HepG2 (cell line): ENCODE results near the gene SEMA4B. TPM values are rescaled to one million over a fixed set of nuclear protein-coding genes. Genes with fewer than 3 reads are reported as not detected.

ENCODE experiments used
- FLYWCH1 ChIP-seq: sonication (generic); formaldehyde crosslinking; IDR thresholded peaks from 2 replicates; pipeline ENCODE4 v1.8.1; 2023; ENCODE audit warnings: mild to moderate bottlenecking, missing genetic modification reagents
- HNRNPK ChIP-seq: fragments of 200-400 bp; formaldehyde crosslinking; IDR thresholded peaks from 2 replicates; pipeline ENCODE4 v1.6.1; 2018; ENCODE audit warnings: low read length, low read depth, moderate library complexity, mild to moderate bottlenecking; ENCODE audit not compliant: poor library complexity, severe bottlenecking
- SRSF4 ChIP-seq: fragments of 200-400 bp; formaldehyde crosslinking; IDR thresholded peaks from one replicate; pipeline ENCODE4 v1.6.1; 2018; ENCODE audit warnings: mild to moderate bottlenecking, low read depth, low read length, moderate library complexity; ENCODE audit not compliant: poor library complexity, severe bottlenecking
- TEAD2 ChIP-seq: sonication (generic); formaldehyde crosslinking; IDR thresholded peaks from 2 replicates; pipeline ENCODE4 v1.9.0; 2021; ENCODE audit warnings: missing genetic modification reagents
- TRIM24 ChIP-seq: sonication (generic); formaldehyde crosslinking; IDR thresholded peaks from 2 replicates; pipeline ENCODE4 v1.8.0; 2022; ENCODE audit warnings: mild to moderate bottlenecking, missing genetic modification reagents
- ZBTB3 ChIP-seq: sonication (generic); formaldehyde crosslinking; IDR thresholded peaks from 2 replicates; pipeline ENCODE4 v1.4.0; 2020; ENCODE audit warnings: low read depth, mild to moderate bottlenecking, moderate library complexity, missing genetic modification reagents, borderline replicate concordance
- ZFP37 ChIP-seq: sonication (generic); formaldehyde crosslinking; IDR thresholded peaks from 2 replicates; pipeline ENCODE4 v1.4.0; 2020; ENCODE audit warnings: missing genetic modification reagents, borderline replicate concordance
- ZFYVE20 ChIP-seq: sonication (generic); formaldehyde crosslinking; IDR thresholded peaks from 2 replicates; pipeline ENCODE4 v1.8.0; 2023; ENCODE audit warnings: low read depth, mild to moderate bottlenecking, moderate library complexity, missing genetic modification reagents, borderline replicate concordance
- ZNF768 ChIP-seq: sonication (generic); formaldehyde crosslinking; IDR thresholded peaks from 2 replicates; pipeline ENCODE4 v1.4.0; 2020; ENCODE audit warnings: missing genetic modification reagents
- ZSCAN12 ChIP-seq: sonication (generic); formaldehyde crosslinking; IDR thresholded peaks from 2 replicates; pipeline ENCODE4 v1.9.0; 2021; ENCODE audit warnings: mild to moderate bottlenecking, missing genetic modification reagents
- polyA plus RNA-seq, 8 experiments: library from polyadenylated mRNA; depleted of rRNA in 3 of 8; stranded (reverse) in 7 of 8; unstranded in 1 of 8; fragments of >200 nt; fragmentation: Illumina TruSeq in 4 of 8; extraction: Trizol in 4 of 8; gene quantifications; 2 replicates each; pipeline versions ENCODE4 v1.2.1 to v1.2.3, GENCODE V29; 2011 to 2016; ENCODE audit warnings: low read depth in 4 of 8, missing spikeins in 1 of 8, mixed read lengths in 1 of 8; ENCODE audit not compliant: insufficient read depth in 1 of 8
- total RNA-seq, 5 experiments: library from RNA; depleted of rRNA; stranded (reverse); fragments of >200 nt; fragmentation: Illumina TruSeq; extraction: Trizol; gene quantifications; 2 replicates each; pipeline ENCODE4 v1.2.3, GENCODE V29; 2016; ENCODE audit warnings: low read depth in 1 of 5
- TF ChIP-seq, protein P1 (sequence below): sonication (generic); formaldehyde crosslinking; IDR thresholded peaks from 2 replicates; pipeline ENCODE4 v1.9.0; 2021; ENCODE audit warnings: mild to moderate bottlenecking, missing genetic modification reagents
- TF ChIP-seq, protein P2 (sequence below): sonication (generic); formaldehyde crosslinking; IDR thresholded peaks from 2 replicates; pipeline ENCODE4 v1.5.1; 2020; ENCODE audit warnings: mild to moderate bottlenecking, missing genetic modification reagents, moderate library complexity
- TF ChIP-seq, protein P3 (sequence below): sonication (generic); formaldehyde crosslinking; IDR thresholded peaks from 2 replicates; pipeline ENCODE4 v1.8.0; 2022; ENCODE audit warnings: missing genetic modification reagents, mild to moderate bottlenecking, borderline replicate concordance
- TF ChIP-seq, protein P4 (sequence below): sonication (generic); formaldehyde crosslinking; IDR thresholded peaks from 2 replicates; pipeline ENCODE4 v1.5.1; 2020; ENCODE audit warnings: mild to moderate bottlenecking, missing genetic modification reagents, moderate library complexity

SEMA4B gene
- total and polyA plus RNA-seq, 2 of the 13 experiments (the other 11 are each of a cell fraction or from before 2014, with no cell fraction given) = 2.1 to 17.0 TPM

DNA sequence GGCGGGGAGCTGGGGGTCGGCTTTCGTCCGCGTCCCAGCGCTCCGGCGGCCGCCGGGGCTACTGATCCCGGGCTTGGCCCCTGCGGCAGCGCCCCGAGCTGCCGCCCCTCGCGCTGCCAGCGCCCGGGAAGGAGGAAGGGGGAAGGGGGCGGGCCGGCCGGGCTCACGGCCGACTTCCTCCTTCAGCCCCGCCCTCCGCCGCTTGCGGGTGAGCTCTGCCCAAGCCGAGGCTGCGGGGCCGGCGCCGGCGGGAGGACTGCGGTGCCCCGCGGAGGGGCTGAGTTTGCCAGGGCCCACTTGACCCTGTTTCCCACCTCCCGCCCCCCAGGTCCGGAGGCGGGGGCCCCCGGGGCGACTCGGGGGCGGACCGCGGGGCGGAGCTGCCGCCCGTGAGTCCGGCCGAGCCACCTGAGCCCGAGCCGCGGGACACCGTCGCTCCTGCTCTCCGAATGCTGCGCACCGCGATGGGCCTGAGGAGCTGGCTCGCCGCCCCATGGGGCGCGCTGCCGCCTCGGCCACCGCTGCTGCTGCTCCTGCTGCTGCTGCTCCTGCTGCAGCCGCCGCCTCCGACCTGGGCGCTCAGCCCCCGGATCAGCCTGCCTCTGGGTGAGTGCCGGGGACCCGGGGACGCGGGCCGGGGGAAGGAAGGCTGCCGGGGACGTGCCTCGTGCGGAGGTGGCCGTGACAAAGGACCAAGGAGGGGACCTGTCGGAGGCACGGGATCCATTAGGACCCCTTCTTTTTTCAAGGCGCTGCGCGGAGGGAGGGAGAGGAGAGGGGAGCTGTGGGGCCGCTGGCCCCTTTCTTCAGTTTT, at the start of gene SEMA4B (continued):
- TF ChIP-seq, protein P1, sequence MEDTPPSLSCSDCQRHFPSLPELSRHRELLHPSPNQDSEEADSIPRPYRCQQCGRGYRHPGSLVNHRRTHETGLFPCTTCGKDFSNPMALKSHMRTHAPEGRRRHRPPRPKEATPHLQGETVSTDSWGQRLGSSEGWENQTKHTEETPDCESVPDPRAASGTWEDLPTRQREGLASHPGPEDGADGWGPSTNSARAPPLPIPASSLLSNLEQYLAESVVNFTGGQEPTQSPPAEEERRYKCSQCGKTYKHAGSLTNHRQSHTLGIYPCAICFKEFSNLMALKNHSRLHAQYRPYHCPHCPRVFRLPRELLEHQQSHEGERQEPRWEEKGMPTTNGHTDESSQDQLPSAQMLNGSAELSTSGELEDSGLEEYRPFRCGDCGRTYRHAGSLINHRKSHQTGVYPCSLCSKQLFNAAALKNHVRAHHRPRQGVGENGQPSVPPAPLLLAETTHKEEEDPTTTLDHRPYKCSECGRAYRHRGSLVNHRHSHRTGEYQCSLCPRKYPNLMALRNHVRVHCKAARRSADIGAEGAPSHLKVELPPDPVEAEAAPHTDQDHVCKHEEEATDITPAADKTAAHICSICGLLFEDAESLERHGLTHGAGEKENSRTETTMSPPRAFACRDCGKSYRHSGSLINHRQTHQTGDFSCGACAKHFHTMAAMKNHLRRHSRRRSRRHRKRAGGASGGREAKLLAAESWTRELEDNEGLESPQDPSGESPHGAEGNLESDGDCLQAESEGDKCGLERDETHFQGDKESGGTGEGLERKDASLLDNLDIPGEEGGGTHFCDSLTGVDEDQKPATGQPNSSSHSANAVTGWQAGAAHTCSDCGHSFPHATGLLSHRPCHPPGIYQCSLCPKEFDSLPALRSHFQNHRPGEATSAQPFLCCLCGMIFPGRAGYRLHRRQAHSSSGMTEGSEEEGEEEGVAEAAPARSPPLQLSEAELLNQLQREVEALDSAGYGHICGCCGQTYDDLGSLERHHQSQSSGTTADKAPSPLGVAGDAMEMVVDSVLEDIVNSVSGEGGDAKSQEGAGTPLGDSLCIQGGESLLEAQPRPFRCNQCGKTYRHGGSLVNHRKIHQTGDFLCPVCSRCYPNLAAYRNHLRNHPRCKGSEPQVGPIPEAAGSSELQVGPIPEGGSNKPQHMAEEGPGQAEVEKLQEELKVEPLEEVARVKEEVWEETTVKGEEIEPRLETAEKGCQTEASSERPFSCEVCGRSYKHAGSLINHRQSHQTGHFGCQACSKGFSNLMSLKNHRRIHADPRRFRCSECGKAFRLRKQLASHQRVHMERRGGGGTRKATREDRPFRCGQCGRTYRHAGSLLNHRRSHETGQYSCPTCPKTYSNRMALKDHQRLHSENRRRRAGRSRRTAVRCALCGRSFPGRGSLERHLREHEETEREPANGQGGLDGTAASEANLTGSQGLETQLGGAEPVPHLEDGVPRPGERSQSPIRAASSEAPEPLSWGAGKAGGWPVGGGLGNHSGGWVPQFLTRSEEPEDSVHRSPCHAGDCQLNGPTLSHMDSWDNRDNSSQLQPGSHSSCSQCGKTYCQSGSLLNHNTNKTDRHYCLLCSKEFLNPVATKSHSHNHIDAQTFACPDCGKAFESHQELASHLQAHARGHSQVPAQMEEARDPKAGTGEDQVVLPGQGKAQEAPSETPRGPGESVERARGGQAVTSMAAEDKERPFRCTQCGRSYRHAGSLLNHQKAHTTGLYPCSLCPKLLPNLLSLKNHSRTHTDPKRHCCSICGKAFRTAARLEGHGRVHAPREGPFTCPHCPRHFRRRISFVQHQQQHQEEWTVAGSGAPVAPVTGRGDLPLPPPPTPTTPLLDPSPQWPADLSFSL (CRISPR knock-in tag) = no peak
- no peak for TF ChIP-seq ZFP37 (CRISPR knock-in tag)
- peak; percentile 55; the same call in 1 of the 2 replicates for TF ChIP-seq ZSCAN12 (CRISPR knock-in tag)
- TF ChIP-seq ZNF768 (CRISPR knock-in tag) = peak; percentile 17; the same call in 1 of the 2 replicates
- TF ChIP-seq ZFYVE20 (CRISPR knock-in tag) = 0 out of 2 replicates have a peak, but pooled peaks have one; percentile 58
- no peak for TF ChIP-seq SRSF4
- TF ChIP-seq FLYWCH1 (CRISPR knock-in tag) = no peak
- 0 out of 2 replicates have a peak, but pooled peaks have one; percentile 37 for TF ChIP-seq ZBTB3
- no peak for TF ChIP-seq TEAD2 (CRISPR knock-in tag)
- TF ChIP-seq, protein P2, sequence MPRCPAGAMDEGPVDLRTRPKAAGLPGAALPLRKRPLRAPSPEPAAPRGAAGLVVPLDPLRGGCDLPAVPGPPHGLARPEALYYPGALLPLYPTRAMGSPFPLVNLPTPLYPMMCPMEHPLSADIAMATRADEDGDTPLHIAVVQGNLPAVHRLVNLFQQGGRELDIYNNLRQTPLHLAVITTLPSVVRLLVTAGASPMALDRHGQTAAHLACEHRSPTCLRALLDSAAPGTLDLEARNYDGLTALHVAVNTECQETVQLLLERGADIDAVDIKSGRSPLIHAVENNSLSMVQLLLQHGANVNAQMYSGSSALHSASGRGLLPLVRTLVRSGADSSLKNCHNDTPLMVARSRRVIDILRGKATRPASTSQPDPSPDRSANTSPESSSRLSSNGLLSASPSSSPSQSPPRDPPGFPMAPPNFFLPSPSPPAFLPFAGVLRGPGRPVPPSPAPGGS (CRISPR knock-in tag) = peak; percentile 85; the same call in 1 of the 2 replicates
- TF ChIP-seq, protein P3, sequence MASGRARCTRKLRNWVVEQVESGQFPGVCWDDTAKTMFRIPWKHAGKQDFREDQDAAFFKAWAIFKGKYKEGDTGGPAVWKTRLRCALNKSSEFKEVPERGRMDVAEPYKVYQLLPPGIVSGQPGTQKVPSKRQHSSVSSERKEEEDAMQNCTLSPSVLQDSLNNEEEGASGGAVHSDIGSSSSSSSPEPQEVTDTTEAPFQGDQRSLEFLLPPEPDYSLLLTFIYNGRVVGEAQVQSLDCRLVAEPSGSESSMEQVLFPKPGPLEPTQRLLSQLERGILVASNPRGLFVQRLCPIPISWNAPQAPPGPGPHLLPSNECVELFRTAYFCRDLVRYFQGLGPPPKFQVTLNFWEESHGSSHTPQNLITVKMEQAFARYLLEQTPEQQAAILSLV = peak; percentile 19; the same call in 1 of the 2 replicates
- TF ChIP-seq, protein P4, sequence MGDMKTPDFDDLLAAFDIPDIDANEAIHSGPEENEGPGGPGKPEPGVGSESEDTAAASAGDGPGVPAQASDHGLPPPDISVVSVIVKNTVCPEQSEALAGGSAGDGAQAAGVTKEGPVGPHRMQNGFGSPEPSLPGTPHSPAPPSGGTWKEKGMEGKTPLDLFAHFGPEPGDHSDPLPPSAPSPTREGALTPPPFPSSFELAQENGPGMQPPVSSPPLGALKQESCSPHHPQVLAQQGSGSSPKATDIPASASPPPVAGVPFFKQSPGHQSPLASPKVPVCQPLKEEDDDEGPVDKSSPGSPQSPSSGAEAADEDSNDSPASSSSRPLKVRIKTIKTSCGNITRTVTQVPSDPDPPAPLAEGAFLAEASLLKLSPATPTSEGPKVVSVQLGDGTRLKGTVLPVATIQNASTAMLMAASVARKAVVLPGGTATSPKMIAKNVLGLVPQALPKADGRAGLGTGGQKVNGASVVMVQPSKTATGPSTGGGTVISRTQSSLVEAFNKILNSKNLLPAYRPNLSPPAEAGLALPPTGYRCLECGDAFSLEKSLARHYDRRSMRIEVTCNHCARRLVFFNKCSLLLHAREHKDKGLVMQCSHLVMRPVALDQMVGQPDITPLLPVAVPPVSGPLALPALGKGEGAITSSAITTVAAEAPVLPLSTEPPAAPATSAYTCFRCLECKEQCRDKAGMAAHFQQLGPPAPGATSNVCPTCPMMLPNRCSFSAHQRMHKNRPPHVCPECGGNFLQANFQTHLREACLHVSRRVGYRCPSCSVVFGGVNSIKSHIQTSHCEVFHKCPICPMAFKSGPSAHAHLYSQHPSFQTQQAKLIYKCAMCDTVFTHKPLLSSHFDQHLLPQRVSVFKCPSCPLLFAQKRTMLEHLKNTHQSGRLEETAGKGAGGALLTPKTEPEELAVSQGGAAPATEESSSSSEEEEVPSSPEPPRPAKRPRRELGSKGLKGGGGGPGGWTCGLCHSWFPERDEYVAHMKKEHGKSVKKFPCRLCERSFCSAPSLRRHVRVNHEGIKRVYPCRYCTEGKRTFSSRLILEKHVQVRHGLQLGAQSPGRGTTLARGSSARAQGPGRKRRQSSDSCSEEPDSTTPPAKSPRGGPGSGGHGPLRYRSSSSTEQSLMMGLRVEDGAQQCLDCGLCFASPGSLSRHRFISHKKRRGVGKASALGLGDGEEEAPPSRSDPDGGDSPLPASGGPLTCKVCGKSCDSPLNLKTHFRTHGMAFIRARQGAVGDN = peak; percentile 77; the same call in 1 of the 2 replicates
- peak; percentile 72 for TF ChIP-seq HNRNPK
- no peak for TF ChIP-seq TRIM24 (CRISPR knock-in tag)
